Keratinocyte (primary cell): Measurements from ENCODE around the gene TAS1R2. TPM values are rescaled to one million over a fixed set of nuclear protein-coding genes. Genes with fewer than 3 reads are reported as not detected.

Experiments
- DNase-seq: peaks from one replicate; pipeline ENCODE4 v3.0.0-alpha.2; 2011; ENCODE audit warnings: low read depth, missing footprints, low spot score
- FAIRE-seq: peaks from 2 replicates; lab custom pipeline; 2011; peaks lifted over from hg19 to GRCh38; lab: Jason Lieb, UNC
- H2AFZ ChIP-seq: 2 replicates; pipeline ENCODE4 v1.6.0; 2012; ENCODE audit warnings: low read length, control low read depth, inconsistent platforms; ENCODE audit not compliant: control insufficient read depth
- H3K27ac ChIP-seq: 2 replicates; pipeline ENCODE4 v1.5.1; 2011; ENCODE audit warnings: low read length; ENCODE audit not compliant: control insufficient read depth, insufficient read depth
- H3K27me3 ChIP-seq: 3 replicates; pipeline ENCODE4 v1.6.0; 2011; ENCODE audit warnings: low read length; ENCODE audit not compliant: control insufficient read depth, insufficient read depth; ENCODE audit errors: extremely low read depth
- H3K36me3 ChIP-seq, 2 experiments: 2 replicates in 1 of 2; 3 replicates in 1 of 2; pipeline ENCODE4 v1.5.1; 2011; ENCODE audit warnings: low read length in 2 of 2, mild to moderate bottlenecking in 1 of 2; ENCODE audit not compliant: control insufficient read depth in 2 of 2, insufficient read depth in 2 of 2; ENCODE audit errors: extremely low read depth in 1 of 2
- H3K4me1 ChIP-seq: 3 replicates; pipeline ENCODE4 v1.5.1; 2011; ENCODE audit warnings: low read length; ENCODE audit not compliant: control insufficient read depth, insufficient read depth; ENCODE audit errors: extremely low read depth
- H3K4me2 ChIP-seq: 3 replicates; pipeline ENCODE4 v1.6.0; 2011; ENCODE audit warnings: low read depth, low read length; ENCODE audit not compliant: control insufficient read depth, insufficient read depth; ENCODE audit errors: extremely low read depth
- H3K4me3 ChIP-seq, 3 experiments: fragments of 200-600 bp in 1 of 3; sonication (generic) in 1 of 3; 2 replicates in 2 of 3; 3 replicates in 1 of 3; pipeline ENCODE4 v1.5.1; 2011 to 2016; ENCODE audit warnings: low read length in 3 of 3, mild to moderate bottlenecking in 3 of 3, control low read depth in 2 of 3, inconsistent platforms in 1 of 3, low read depth in 1 of 3, mixed read lengths in 1 of 3, mixed run types in 1 of 3, moderate library complexity in 1 of 3; ENCODE audit not compliant: control insufficient read depth in 2 of 3, insufficient read depth in 2 of 3; ENCODE audit errors: extremely low read depth in 1 of 3
- H3K79me2 ChIP-seq: 2 replicates; pipeline ENCODE4 v1.6.0; 2012; ENCODE audit warnings: low read length; ENCODE audit not compliant: control insufficient read depth, insufficient read depth
- H3K9ac ChIP-seq: 3 replicates; pipeline ENCODE4 v1.6.0; 2011; ENCODE audit warnings: low read length; ENCODE audit not compliant: control insufficient read depth, insufficient read depth; ENCODE audit errors: extremely low read depth
- H3K9me1 ChIP-seq: 3 replicates; pipeline ENCODE4 v1.6.0; 2011; ENCODE audit warnings: low read length; ENCODE audit not compliant: control insufficient read depth, insufficient read depth; ENCODE audit errors: extremely low read depth
- H3K9me3 ChIP-seq: 2 replicates; pipeline ENCODE4 v1.5.1; 2012; ENCODE audit warnings: low read depth, low read length; ENCODE audit not compliant: control insufficient read depth
- H4K20me1 ChIP-seq: 3 replicates; pipeline ENCODE4 v1.6.0; 2011; ENCODE audit warnings: low read length; ENCODE audit not compliant: control insufficient read depth, insufficient read depth; ENCODE audit errors: extremely low read depth
- EZH2 ChIP-seq: IDR thresholded peaks from one replicate; pipeline ENCODE4 v1.6.1; 2012; ENCODE audit warnings: inconsistent platforms, mild to moderate bottlenecking, low read length, moderate library complexity
- dilution Hi-C: fragments of 300-500 bp; cut with MboI; formaldehyde crosslinking; loops from one replicate; pipeline ENCODE4 v1.7.0; 2020; ENCODE audit warnings: low sequenced_read_pairs; ENCODE audit not compliant: extremely low pct_ligation_motif_present
- polyA plus RNA-seq, 5 experiments: library from polyadenylated mRNA; depleted of rRNA in 3 of 5; stranded (reverse) in 3 of 5; stranded (forward) in 1 of 5; unstranded in 1 of 5; fragments of >200 nt; gene quantifications; 1 replicate in 1 of 5; 2 replicates in 3 of 5; 3 replicates in 1 of 5; pipeline versions ENCODE4 v1.2.1 to v1.2.3, GENCODE V29; 2011 to 2012; ENCODE audit warnings: missing spikeins in 2 of 5, low read depth in 1 of 5, low replicate concordance in 1 of 5
- TF ChIP-seq, protein P1 (sequence below), 3 experiments: IDR thresholded peaks in 1 of 3; conservative IDR thresholded peaks in 1 of 3; optimal IDR thresholded peaks in 1 of 3; 2 replicates in 2 of 3; 3 replicates in 1 of 3; pipeline versions ENCODE3 to v1.5.1; 2011; ENCODE audit warnings: low read length in 3 of 3, mild to moderate bottlenecking in 3 of 3, moderate library complexity in 2 of 3, control low read depth in 1 of 3, inconsistent platforms in 1 of 3; ENCODE audit not compliant: insufficient read depth in 2 of 3; ENCODE audit errors: extremely low read depth in 1 of 3

Gene TAS1R2
- polyA plus RNA-seq, 1 donor (not counting 4 experiments of a cell fraction or from before 2014, with no cell fraction given), result not detected

- Histone ChIP-seq H3K27ac (no peak overlapping the region), H2AFZ (no peak overlapping the region), H3K4me2 (no peak overlapping the region), H3K27me3 (peaks cover 29% of the 10 kb centered on the region), H3K36me3 (no peaks in the 10 kb centered on the region), H3K79me2 (no peaks in the 10 kb centered on the region), H3K9me1 (no peaks in the 10 kb centered on the region), H3K4me1 (peaks cover 3% of the 10 kb centered on the region), H3K4me3 (no peak overlapping the region), H3K9me3 (no peaks in the 10 kb centered on the region), H4K20me1 (no peaks in the 10 kb centered on the region), H3K9ac (no peak overlapping the region)
- no peak for TF ChIP-seq EZH2
- TF ChIP-seq, protein P1, sequence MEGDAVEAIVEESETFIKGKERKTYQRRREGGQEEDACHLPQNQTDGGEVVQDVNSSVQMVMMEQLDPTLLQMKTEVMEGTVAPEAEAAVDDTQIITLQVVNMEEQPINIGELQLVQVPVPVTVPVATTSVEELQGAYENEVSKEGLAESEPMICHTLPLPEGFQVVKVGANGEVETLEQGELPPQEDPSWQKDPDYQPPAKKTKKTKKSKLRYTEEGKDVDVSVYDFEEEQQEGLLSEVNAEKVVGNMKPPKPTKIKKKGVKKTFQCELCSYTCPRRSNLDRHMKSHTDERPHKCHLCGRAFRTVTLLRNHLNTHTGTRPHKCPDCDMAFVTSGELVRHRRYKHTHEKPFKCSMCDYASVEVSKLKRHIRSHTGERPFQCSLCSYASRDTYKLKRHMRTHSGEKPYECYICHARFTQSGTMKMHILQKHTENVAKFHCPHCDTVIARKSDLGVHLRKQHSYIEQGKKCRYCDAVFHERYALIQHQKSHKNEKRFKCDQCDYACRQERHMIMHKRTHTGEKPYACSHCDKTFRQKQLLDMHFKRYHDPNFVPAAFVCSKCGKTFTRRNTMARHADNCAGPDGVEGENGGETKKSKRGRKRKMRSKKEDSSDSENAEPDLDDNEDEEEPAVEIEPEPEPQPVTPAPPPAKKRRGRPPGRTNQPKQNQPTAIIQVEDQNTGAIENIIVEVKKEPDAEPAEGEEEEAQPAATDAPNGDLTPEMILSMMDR (optimal IDR thresholded peaks at IDR 0.05 in 1 of 3, IDR thresholded peaks at IDR 0.05 in 1 of 3, conservative IDR thresholded peaks at IDR 0.05 in 1 of 3; ENCODE audit: extremely low read depth in 1 of 3, insufficient read depth in 2 of 3, low read length in 3 of 3), result peak; percentile 93 to 98 (median 95)
- peak; percentile 15 for DNase-seq
- peak; percentile 95 for FAIRE-seq
- dilution Hi-C loops, result no loop called here
Observed at GRCh38 chr1:18820791-18821641, 38.4 kb downstream of the TAS1R2 start.

DNA sequence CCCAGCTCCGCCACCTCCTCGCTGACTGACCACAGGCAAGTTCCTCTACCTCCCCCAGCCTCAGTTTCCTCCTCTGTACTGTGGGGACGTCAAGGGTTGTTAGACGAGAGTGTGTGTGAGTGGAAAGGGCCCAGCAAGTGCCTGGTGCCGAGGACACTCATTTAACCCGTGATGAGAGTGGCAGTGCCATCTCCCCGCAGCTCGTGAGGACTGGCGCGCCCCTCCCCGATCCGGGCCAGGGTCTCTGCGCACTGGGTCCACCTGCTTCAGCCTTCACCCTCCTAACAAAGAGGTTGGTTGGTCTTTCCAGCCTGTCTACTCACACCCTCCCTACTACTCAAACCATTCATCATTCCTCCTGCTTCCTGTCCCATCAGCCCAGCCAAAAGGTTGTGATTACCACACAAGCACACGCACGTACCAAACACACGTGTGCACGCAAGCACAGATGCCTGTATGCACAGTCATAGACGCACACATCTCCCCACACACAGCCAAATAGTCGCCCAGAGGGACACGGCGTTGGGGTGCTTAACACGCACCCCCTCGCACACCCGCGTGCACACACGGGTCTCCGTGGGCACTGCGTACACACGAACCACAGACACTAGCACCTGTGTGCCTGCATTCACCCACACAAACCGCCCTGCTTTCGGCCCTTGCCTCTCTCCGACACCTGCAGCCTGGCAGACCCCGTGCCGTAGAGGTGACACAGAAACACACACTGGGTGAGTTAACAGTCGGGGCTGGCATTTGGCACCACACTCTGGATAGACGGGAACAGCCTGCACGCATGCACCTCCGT lies 39.3 kb downstream of the TAS1R2 start:
- H3K27me3 ChIP-seq, result peaks cover 30% of the 10 kb centered on the region
- H3K36me3 ChIP-seq, result no peaks in the 10 kb centered on the region
- H3K4me1 ChIP-seq, result peaks cover 3% of the 10 kb centered on the region
- H3K9ac ChIP-seq, result no peak overlapping the region
- no peaks in the 10 kb centered on the region for H3K9me1 ChIP-seq
- no peak overlapping the region for H3K4me2 ChIP-seq
- H2AFZ ChIP-seq, result no peak overlapping the region
- TF ChIP-seq, protein P1 (optimal IDR thresholded peaks at IDR 0.05 in 1 of 3, IDR thresholded peaks at IDR 0.05 in 1 of 3, conservative IDR thresholded peaks at IDR 0.05 in 1 of 3; ENCODE audit: extremely low read depth in 1 of 3, insufficient read depth in 2 of 3, low read length in 3 of 3), result no peak
- TF ChIP-seq EZH2, result no peak
- no peaks in the 10 kb centered on the region for H3K79me2 ChIP-seq
- no peak overlapping the region for H3K27ac ChIP-seq
- dilution Hi-C loops, result no loop called here
- no peak overlapping the region for H3K4me3 ChIP-seq
- no peaks in the 10 kb centered on the region for H4K20me1 ChIP-seq
- no peak for DNase-seq
- no peak for FAIRE-seq
- H3K9me3 ChIP-seq, result no peaks in the 10 kb centered on the region
